HG03066 (cell line): ENCODE results near the gene ACOT8.
"Not testable (repeated sequence)": the region's sequence is repeated elsewhere in the genome, so short reads cannot be mapped to it uniquely, and the experiment has no call there.

Source experiments
- ATAC-seq: cut with Tn5 transposase; IDR thresholded peaks from one replicate; pipeline ENCODE4 v1.9.1; 2021; ENCODE audit warnings: low read depth; ENCODE audit not compliant: unreplicated experiment

ACOT8 gene

DNA sequence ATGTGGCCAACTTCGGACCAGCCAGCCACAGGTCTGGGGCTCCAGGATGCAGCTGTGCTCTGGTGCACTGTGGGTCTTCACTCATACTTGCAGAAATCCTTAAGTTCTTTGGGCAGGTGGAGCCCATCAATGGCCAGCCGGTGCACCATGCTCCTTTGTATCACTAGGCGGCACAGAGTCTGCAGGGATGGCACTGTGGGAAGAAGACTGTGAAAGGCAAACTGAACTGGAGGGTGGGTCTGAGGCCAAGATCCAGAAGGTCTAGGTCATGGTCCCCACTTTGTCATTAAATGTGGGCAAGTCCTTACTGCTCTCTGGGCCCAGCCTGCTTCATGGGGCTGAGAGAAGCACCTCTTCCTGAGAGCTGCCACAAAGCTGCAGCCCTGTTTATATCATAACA lies 31.5 kb upstream of the ACOT8 start:
- no peak for ATAC-seq

DNA sequence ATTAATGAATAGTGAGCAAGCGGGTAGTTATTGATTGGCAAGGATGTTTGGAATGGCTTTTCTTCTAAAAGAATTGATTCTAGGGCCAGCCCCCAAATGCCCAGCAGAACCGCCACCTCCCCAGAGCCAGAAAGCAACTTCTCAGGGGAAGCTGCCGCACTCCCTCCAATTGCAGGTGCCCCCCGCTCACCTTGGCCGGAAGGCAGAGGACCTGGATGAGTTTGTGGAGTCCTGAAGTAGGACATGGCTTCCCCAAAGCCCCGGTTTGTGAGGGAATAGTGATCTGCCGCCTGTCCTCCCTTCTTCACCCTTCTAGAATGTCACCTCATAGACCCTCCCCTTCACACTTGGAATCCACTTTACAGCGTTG lies 30.1 kb upstream of the ACOT8 start, which contains the start of gene SPATA25:
Gene SPATA25 (minus strand): TSS at position 277 of the 370 bp plus-strand sequence. CDS start 32 bp downstream, at position 245.
- ATAC-seq = no peak

DNA sequence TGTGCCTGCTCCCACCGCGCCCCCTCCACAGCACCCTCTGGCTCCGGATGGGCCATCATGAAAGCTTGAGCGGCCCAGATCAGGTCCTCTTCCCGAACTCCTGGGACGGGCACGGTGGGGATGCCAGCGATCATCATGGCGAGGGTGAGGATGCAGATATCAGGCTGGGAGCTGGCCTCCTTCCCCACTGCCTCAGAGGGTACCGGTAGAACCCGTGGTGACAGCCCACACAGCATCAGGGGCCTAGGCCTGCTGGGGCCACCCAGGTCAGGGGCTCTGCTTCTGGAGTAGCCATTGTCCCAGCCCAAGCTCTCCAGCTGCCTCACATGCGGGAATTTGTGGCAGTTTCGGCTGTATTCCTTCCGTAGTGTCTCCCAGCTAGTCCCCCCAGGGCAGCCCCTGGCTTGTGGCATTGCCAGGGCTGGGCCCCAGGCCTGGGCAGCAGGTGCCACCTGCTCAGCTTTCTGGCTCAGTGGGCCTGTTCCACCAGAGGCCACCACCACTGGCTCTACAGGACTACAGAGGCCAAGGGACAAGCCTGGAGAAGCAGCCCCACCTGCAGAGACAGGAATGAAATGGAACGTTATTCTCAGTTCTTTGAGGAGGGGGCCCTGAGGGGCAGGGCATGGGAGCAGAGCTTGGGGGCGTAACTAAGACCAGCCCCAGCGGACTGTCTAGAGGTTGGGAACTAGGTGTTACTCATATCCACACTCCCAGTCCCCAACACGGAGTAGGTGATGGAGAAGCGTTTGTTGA lies 29.6 kb upstream of the ACOT8 start:
- ATAC-seq = no peak

DNA sequence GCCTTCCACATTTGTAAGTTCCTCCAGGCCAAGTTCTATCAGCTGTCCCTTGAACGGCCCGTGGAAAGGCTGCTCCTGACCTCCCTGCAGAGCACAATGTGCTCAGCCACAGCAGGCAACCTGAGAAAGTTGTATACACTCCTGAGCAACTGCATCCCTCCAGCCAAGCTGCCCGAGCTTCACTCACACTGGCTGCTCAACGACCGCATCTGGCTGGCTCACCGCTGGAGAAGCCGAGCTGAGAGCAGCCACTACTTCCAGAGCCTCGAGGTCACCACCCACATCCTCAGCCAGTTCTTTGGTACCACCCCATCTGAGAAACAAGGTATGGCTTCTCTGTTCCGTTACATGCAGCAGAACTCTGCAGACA lies 25.9 kb upstream of the ACOT8 start:
- ATAC-seq = no peak

DNA sequence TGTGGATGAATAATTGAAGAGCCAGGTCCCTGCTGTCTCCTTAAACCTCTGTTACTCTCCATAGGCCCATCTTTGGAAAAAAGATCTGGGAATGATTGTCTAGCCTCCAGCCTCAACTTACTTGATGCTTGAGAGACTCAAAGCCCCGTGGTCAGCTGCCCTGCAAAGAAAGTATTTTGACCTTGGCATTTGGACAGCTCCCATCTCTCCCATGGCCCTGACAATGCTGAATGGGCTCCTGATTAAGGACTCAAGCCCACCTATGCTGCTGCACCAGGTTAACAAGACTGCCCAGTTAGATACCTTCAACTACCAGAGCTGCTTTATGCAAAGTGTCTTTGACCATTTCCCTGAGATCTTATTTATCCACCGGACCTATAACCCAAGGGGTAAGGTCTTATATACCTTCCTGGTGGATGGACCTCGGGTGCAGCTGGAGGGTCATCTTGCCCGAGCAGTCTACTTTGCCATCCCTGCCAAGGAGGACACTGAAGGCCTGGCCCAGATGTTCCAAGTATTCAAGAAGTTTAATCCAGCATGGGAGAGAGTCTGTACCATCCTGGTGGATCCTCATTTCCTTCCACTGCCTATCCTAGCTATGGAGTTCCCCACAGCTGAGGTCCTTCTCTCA lies 25.4 kb upstream of the ACOT8 start:
- ATAC-seq = no peak

DNA sequence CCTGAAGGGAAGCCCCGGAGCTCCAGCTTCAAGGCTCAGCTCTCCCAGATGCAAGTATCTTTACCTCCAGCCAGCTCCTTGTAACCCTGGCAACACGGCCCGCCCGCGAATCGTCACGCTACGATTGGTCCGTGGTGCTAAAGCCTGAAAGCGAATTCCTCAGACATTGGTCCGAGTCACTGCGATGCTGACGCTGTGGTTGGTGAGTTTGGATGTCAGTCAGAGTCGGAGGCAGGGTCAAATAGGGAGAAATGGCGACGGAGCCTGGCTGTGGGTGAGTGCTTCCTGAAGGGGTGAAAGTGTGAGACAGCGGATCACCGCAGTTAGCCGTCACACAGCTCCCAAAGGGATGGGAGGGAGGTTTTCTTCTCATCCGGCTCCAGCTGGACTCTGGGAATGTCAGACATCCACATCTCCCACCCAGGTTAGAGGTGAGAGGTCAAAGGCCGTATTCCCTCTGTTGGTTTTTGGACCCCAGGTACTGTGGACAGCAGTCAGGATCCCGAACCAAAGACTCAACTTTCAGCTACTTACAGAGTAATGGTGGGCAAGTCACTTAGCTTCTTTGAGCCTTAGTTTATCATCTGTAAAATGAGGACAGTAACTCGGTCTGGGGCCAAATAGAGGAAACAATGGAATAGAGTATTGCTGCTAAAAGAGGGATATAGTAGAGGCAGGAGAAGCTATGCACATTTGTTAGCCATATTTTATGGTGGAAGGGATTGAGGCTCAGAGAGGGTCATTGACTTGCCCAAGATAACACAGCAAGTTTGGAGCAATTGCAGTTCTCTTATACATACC lies 24.0 kb upstream of the ACOT8 start, which contains the start of gene ZSWIM1:
Gene ZSWIM1 (plus strand): TSS at position 240 of the 801 bp plus-strand sequence. CDS start 1,366 bp downstream, outside the sequence.
- peak; percentile 98 for ATAC-seq

DNA sequence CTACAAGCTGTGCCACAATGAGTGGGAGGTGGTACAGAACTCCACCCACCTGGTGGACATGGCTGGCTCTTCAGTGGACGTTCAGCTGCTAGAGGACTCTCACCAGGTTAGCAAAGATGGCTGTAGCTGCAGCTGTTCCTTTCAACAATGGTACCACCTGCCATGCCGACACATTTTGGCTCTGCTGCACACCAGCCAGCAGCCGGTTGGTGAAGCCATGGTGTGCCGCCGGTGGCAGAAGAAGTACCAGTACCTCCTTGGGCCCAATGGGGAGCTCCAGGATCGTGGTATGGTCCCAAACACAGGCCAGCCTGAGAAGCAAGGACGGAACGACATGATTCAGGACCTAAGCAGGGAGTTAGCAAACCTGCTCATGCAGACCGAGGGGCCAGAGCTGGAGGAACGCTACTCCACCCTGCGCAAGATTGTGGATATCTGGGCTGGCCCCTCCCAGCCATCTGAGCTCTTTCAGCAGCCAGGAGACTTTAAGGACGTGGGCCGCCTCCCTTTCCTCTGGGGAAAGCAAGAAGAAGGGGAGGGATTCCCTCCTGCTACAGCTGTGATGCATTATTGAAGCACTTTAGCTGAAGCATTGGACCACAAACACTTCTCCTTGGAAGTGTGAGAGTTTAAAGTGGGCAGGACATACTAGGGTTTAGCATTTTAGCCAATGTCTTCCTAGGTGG lies 21.0 kb upstream of the ACOT8 start:
- no peak for ATAC-seq

DNA sequence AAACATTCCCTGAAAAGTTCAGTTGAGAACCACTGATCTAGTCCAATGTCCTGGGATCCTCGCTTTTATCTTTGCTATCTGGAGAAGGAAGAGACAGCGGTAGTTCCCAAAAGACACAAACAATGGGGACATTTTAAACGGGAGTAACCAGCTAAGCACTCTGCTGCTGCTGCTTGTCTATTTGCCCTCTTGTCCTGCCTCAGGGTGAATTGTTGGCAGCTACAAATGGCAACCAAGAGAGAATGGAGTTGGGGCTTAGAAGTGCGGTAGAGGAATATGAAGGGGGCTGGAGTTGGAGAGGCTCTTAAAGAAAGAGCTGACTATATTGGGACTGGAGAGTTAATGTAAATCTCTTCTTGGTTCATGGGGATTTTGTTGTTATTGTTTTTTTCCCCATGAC lies 17.4 kb upstream of the ACOT8 start:
- no peak for ATAC-seq

DNA sequence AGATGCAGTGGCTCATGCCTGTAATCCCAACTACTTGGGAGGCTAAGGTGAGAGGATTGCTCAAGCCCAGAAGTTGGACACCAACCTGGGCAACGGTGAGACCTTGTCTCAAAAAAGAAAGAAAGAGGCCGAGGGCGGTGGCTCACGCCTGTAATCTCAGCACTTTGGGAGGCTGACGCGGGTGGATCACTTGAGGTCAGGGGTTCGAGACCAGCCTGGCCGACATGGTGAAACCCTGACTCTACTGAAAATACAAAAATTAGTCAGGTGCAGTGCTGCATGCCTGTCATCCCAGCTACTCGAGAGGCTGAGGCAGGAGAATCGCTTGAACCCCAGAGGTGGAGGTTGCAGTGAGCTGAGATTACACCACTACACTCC lies 16.9 kb upstream of the ACOT8 start:
- ATAC-seq = not testable (repeated sequence)

DNA sequence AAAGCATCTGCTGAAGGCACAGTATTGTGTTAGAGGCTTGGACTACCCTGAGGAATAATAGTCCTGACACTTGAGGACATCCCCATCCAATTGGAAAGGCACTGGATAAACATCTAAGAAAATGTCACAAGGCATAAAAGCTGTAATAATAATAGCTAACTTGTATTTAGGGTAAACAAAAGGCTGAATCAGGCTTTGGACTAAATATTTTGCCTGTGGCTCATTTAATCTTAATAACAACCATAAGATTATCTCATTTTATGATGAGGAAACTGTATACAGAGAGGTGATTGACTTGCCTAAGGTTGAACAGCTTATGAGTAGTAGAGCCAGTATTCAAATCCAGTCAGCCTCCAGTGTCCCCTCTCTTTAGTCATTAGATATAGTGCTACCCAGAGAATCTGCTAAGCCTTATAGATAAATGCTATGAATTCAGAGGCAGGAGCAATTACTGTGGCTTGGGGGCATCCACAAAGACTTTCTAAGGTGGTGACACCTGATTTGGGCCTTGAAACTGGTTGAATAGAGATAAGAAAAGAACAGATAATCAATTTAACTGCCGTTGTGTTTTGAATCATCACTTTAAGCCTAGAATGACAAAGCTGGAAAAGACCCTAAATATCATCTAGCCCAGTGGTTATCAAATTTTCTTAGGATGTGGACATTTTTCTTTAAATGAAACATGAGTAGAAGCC lies 16.4 kb upstream of the ACOT8 start:
- no peak for ATAC-seq

DNA sequence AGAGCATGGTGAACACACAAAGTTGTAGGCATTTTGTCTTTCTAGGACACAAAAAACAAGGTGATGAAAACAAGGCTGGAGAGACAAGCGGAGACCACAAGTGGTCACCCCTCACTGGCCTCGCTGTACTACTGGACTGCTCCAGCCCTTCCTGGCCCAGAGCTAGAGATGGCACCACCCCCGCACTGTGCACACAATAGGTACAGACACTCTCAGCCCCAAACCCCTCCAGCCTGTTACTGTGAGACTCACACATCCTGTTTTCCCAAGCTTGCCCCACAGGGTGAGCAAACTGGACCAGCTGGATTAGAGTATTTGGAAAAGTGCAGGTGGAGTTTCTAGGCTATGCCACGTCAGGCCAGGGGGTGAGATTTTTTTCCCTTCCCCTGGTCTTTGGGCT lies 15.4 kb upstream of the ACOT8 start:
- ATAC-seq = no peak

DNA sequence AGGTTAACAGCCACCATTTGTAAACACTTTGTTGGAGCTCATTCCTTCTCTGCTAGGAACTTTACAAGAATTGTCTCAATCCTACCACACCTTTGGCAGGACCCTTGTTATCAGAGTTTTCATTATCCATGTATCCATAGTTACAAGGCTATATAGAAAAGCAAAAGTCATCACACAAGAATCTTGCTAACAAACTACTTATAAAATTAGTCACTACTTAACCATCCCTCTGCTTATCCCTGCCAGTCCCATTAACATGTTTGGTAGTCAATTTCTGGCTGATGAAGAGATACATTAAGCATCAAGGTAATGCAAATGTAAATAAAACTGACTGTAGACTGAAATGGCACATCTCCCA lies 10.6 kb upstream of the ACOT8 start:
- ATAC-seq = no peak

DNA sequence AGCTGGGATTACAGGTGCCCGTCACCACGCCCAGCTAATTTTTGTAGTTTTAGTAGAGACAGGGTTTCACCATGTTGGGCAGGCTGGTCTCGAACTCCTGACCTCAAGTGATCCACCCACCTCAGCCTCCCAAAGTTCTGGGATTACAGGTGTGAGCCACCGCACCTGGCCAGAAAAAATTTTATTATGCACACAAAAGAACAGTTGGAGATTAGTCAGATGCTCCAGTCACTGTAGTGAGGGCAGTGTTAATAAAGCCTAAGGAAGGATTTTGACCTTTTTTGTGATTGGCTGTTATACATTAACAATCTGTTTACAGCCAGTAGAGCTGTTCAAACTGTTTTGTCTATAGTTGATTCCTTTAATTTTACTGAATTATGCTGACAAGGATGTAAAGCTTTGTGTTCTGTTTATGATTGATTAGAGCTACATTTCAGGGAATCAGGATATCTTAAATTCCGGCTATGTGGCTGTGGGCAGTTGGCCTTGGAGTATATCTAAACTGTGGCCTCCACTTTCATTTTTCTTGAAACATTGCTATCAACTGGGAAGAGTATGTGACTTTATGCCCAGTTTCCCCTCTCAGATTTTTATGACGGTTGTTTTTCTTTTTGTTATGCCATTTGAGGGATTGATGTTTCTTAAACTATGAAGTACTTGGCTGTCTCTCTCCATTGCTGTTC lies 10.1 kb upstream of the ACOT8 start:
- no peak for ATAC-seq

DNA sequence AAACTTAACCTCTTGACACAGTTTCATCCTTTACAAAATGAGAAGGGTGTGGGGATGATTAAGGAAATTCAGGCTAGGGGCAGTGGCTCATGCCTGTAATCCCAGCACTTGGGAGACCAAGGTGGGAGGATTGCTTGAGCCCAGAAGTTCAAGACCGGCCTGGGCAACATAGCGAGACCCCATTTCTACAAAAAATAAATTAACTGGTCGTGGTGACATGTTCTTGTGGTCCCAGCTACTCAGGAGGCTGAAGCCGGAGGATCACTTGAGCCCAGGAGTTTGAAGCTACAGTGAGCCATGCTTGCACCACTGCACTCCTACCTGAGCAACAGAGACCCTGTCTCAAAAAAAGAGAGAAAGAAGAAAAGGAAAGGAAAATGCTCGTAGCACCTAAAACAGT lies 9.3 kb upstream of the ACOT8 start:
- ATAC-seq = no peak

DNA sequence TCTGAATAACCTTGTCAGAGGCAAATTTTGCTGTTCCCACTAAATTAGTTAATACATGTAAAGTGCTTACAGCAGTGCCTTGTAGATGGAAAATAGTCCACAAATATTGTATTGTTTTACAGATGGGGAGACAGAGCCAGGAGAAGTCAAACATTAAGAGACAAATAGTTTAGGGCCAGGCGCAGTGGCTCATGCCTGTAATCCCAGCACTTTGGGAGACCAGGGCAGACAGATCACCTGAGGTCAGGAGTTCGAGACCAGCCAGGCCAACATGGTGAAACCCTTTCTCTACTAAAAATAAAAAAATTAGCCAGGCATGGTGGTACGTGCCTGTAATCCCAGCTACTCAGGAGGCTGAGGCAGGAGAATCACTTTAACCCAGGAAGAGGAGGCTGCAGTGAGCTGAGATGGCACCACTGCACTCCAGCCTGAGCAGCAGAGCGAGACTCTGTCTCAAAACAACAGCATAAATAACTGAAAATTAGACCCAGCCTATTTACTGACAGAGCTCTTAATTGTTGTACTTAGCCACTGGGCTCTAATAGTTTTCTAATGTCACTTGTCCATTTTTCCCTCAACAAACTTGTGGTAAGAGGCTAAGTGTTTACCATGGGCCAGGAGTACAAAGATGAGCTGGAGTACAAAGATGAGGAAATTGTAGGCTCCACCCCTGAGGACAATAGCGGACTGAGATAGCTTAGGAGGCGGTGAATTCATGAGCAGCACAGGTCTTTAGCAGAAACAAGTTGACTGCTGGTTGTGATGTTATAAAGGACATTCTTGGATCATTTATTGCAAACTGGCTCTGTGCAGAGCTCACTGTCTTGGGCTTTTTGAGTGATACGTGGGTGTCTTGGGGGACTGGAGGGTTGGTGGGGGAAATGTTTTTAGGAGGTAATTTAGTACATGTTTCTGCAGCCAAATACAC lies 6.6 kb upstream of the ACOT8 start:
- ATAC-seq = no peak

DNA sequence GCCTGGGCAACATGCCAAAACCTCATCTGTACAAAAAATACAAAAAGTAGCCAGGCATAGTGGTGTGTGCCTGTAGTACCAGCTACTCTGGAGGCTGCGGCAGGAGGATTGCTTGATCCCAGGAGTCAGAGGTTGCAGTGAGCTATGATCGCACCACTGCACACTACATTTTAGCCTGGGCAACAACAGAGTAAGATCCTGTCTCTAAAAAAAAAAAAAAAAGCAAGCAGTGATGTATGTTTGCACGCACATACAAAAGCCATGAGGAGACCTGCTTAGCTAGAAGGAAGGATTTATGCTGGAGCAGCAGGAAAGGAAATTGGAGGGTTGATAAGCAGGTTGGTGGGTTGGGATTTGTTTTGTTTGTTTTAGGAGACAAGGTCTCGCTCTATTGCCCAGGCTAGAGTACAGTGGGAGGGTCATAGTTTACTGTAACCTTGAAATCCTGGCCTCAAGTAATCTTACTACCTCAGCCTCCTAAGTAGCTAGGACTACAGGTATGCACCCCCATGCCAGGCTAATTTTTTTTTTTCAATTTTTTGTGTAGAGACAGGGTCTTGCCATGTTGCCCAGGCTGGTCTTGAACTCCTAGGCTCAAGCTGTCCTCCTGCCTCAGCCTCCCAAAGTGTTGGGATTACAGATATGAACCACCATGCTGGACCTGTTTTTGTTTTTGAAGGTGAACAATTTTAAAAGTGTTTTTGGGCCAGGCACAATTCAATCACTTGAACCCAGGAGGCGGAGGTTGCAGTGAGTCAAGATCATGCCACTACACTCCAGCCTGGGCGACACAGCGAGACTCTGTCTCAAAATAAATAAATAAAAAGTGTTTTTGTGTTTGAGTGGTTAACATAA lies 4.3 kb upstream of the ACOT8 start:
- ATAC-seq = no peak

DNA sequence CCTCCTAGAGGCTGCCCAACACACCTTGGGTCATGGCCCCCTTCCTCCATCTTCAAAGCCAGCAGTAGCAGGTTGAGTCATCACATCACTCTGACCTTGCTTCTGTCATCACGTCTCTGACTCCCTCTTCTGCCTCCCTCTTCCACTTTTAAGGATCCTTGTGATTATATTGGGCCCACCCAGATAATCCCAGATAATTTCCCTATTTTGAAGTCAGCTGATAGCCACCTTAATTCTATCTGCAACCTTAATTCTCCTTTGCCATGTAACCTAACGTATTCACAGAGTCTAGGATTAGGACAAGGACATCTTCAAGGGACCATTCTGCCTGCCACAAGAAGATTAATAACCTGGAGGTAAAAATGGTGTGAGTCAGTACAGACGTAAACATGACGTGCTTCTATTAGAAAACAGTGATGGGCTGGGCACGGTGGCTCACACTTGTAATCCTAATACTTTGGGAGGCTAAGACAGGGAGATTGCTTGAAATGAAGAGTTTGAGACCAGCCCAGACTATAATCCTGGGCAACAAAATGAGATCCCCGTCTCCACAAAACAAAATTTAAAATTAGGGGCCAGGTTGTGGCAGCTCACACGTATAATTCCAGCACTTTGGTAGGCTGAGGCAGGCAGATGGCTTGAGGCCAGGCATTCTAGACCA lies 3.5 kb upstream of the ACOT8 start:
- ATAC-seq = no peak
